MM.1S (cell line): Measurements from ENCODE around the gene SPATA21.

Experiments
- CTCF ChIP-seq: fragments of 300-600 bp; sonication (generic); IDR thresholded peaks from 2 replicates; pipeline ENCODE4 v1.5.1; 2016; ENCODE audit warnings: antibody characterized with exemption, low read length, mixed read lengths
- EZH2 ChIP-seq: fragments of 300-600 bp; sonication (generic); optimal IDR thresholded peaks from 2 replicates; pipeline ENCODE3; 2017; ENCODE audit warnings: low read depth, mild to moderate bottlenecking, antibody characterized with exemption, low read length, mixed read lengths
- EZH2phosphoT487 ChIP-seq: fragments of 300-600 bp; sonication (generic); IDR thresholded peaks from 2 replicates; pipeline ENCODE4 v1.6.1; 2018; ENCODE audit warnings: antibody characterized with exemption, low read length

- TF ChIP-seq CTCF (no peak), EZH2 (no peak), EZH2phosphoT487 (no peak)
Measured at GRCh38 chr1:16405441-16405840, 31.8 kb downstream of the SPATA21 start.
